Dermis blood vessel endothelial cell (primary cell): Measurements from ENCODE around the gene C19orf53. TPM values are rescaled to one million over a fixed set of nuclear protein-coding genes. Genes with fewer than 3 reads are reported as not detected.

ENCODE experiments used
- DNase-seq: peaks from one replicate; pipeline ENCODE4 v3.0.0; 2010
- total RNA-seq: library from RNA; depleted of rRNA; stranded (reverse); fragments of >200 nt; gene quantifications from 2 replicates; pipeline ENCODE4 v1.2.3, GENCODE V29; 2014

Gene C19orf53
- total RNA-seq, 1 donor from 2014 or later: 59.1 TPM

- peak; percentile 95 for DNase-seq
Measured at GRCh38 chr19:13796301-13797057, 22.2 kb downstream of the C19orf53 start.

GRCh38 chr19:13797058-13797440 lies 22.8 kb downstream of the C19orf53 start:
- DNase-seq: no peak

GRCh38 chr19:13797870-13798269 lies 23.6 kb downstream of the C19orf53 start:
- DNase-seq: no peak

GRCh38 chr19:13799669-13800068 lies 25.4 kb downstream of the C19orf53 start:
- no peak for DNase-seq

- DNase-seq: no peak
Measured at GRCh38 chr19:13803038-13803437, 28.8 kb downstream of the C19orf53 start.

GRCh38 chr19:13804830-13805683 lies 30.8 kb downstream of the C19orf53 start:
- peak; percentile 42 for DNase-seq

- DNase-seq: no peak
Measured at GRCh38 chr19:13806728-13807127, 32.5 kb downstream of the C19orf53 start.

GRCh38 chr19:13807421-13808021 lies 33.3 kb downstream of the C19orf53 start:
- DNase-seq: no peak

GRCh38 chr19:13808856-13809255 lies 34.6 kb downstream of the C19orf53 start:
- no peak for DNase-seq

- DNase-seq: no peak
Measured at GRCh38 chr19:13812544-13812943, 38.3 kb downstream of the C19orf53 start.

- no peak for DNase-seq
Measured at GRCh38 chr19:13813147-13813546, 38.9 kb downstream of the C19orf53 start.

- DNase-seq: no peak
Measured at GRCh38 chr19:13814550-13814949, 40.3 kb downstream of the C19orf53 start.

GRCh38 chr19:13817018-13817614 lies 42.9 kb downstream of the C19orf53 start:
- no peak for DNase-seq

GRCh38 chr19:13817615-13818371 lies 43.5 kb downstream of the C19orf53 start:
- DNase-seq: no peak

GRCh38 chr19:13819238-13819637 lies 45.0 kb downstream of the C19orf53 start:
- no peak for DNase-seq

- no peak for DNase-seq
Measured at GRCh38 chr19:13821292-13821691, 47.0 kb downstream of the C19orf53 start.

- no peak for DNase-seq
Measured at GRCh38 chr19:13823256-13823655, 49.0 kb downstream of the C19orf53 start.

- DNase-seq: no peak
Measured at GRCh38 chr19:13823901-13824300, 49.6 kb downstream of the C19orf53 start.

GRCh38 chr19:13824703-13825102 lies 50.4 kb downstream of the C19orf53 start:
- no peak for DNase-seq

- DNase-seq: no peak
Measured at GRCh38 chr19:13825489-13826441, 51.5 kb downstream of the C19orf53 start.

GRCh38 chr19:13826652-13827235 lies 52.5 kb downstream of the C19orf53 start:
- DNase-seq: no peak
